Measurements from ENCODE around the gene ISOC2.

GRCh38 chr19:55446060-55446459, 15.4 kb downstream of the ISOC2 start:
- TF ChIP-seq, protein P1, sequence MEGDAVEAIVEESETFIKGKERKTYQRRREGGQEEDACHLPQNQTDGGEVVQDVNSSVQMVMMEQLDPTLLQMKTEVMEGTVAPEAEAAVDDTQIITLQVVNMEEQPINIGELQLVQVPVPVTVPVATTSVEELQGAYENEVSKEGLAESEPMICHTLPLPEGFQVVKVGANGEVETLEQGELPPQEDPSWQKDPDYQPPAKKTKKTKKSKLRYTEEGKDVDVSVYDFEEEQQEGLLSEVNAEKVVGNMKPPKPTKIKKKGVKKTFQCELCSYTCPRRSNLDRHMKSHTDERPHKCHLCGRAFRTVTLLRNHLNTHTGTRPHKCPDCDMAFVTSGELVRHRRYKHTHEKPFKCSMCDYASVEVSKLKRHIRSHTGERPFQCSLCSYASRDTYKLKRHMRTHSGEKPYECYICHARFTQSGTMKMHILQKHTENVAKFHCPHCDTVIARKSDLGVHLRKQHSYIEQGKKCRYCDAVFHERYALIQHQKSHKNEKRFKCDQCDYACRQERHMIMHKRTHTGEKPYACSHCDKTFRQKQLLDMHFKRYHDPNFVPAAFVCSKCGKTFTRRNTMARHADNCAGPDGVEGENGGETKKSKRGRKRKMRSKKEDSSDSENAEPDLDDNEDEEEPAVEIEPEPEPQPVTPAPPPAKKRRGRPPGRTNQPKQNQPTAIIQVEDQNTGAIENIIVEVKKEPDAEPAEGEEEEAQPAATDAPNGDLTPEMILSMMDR (IDR thresholded peaks at IDR 0.05; ENCODE audit: poor library complexity) = no peak
- TF ChIP-seq EZH2phosphoT487 (IDR thresholded peaks at IDR 0.05; ENCODE audit: low read depth, severe bottlenecking, unreplicated experiment) (no peak), EZH2 (IDR thresholded peaks at IDR 0.05; ENCODE audit: borderline replicate concordance) (no peak)

Measured in hepatocyte (in vitro differentiated cells).